Lung microvascular endothelial cell (primary cell): ENCODE measurements around the gene DIP2C. TPM values are rescaled to one million over a fixed set of nuclear protein-coding genes. Genes with fewer than 3 reads are reported as not detected.

ENCODE experiments used
- DNase-seq, 2 donors: peaks; one replicate each; pipeline versions ENCODE4 v3.0.0 to v3.0.0-alpha.2; 2010; ENCODE audit warnings: low read depth in 2 of 2
- total RNA-seq: library from RNA; depleted of rRNA; stranded (reverse); fragments of >200 nt; gene quantifications from 2 replicates; pipeline ENCODE4 v1.2.1, GENCODE V29; 2014

Gene DIP2C
- total RNA-seq, 1 donor from 2014 or later: 8.7 TPM

- DNase-seq: no peak
These were observed 295.6 kb downstream of the DIP2C start for GRCh38 chr10:393787-394438.

GRCh38 chr10:393106-393745, 296.2 kb downstream of the DIP2C start:
- DNase-seq: no peak

- DNase-seq: no peak
These were observed 296.8 kb downstream of the DIP2C start for GRCh38 chr10:392705-393037.

GRCh38 chr10:391847-392704, 297.4 kb downstream of the DIP2C start:
- no peak for DNase-seq

GRCh38 chr10:391305-391704, 298.2 kb downstream of the DIP2C start:
- peak in 1 of 2 donors; percentile 11 for DNase-seq

GRCh38 chr10:390449-391100, 298.9 kb downstream of the DIP2C start:
- DNase-seq: no peak

- no peak for DNase-seq
These were observed 299.5 kb downstream of the DIP2C start for GRCh38 chr10:389836-390448.

- DNase-seq: no peak
These were observed 300.1 kb downstream of the DIP2C start for GRCh38 chr10:389261-389790.

GRCh38 chr10:388661-389045, 300.8 kb downstream of the DIP2C start:
- no peak for DNase-seq

GRCh38 chr10:387909-388660, 301.4 kb downstream of the DIP2C start:
- DNase-seq: no peak

GRCh38 chr10:387593-387891, 301.9 kb downstream of the DIP2C start:
- DNase-seq: no peak

- no peak for DNase-seq
These were observed 302.5 kb downstream of the DIP2C start for GRCh38 chr10:386771-387592.

- DNase-seq: no peak
These were observed 303.7 kb downstream of the DIP2C start for GRCh38 chr10:385571-386300.

GRCh38 chr10:384538-385305, 304.7 kb downstream of the DIP2C start:
- no peak for DNase-seq

- no peak for DNase-seq
These were observed 305.9 kb downstream of the DIP2C start for GRCh38 chr10:383519-383918.

GRCh38 chr10:381805-382204, 307.7 kb downstream of the DIP2C start:
- DNase-seq: no peak

- no peak for DNase-seq
These were observed 308.1 kb downstream of the DIP2C start for GRCh38 chr10:381346-381745.

- no peak for DNase-seq
These were observed 309.0 kb downstream of the DIP2C start for GRCh38 chr10:380313-380940.
